Ovary (tissue), 3 donors: ENCODE results near the gene LENEP.

Experiments used
- EP300 ChIP-seq: sonication (generic); formaldehyde crosslinking; IDR thresholded peaks from one replicate; pipeline ENCODE4 v1.6.1; 2017; ENCODE audit warnings: antibody characterized with exemption
- POLR2A ChIP-seq: fragments of 450-650 bp; IDR thresholded peaks from one replicate; pipeline ENCODE4 v1.6.1; 2017; ENCODE audit warnings: antibody characterized with exemption, mild to moderate bottlenecking, moderate library complexity
- TF ChIP-seq, protein P1 (sequence below), 3 donors: fragments of 450-650 bp in 2 of 3; fragments of 200-600 bp in 1 of 3; IDR thresholded peaks; one replicate each; pipeline versions ENCODE4 v1.5.1 to v1.8.0; 2016 to 2022; ENCODE audit warnings: antibody characterized with exemption in 3 of 3, mild to moderate bottlenecking in 1 of 3
- donor health status: DM: no; HTN: no; CAD: no.

- TF ChIP-seq, protein P1, sequence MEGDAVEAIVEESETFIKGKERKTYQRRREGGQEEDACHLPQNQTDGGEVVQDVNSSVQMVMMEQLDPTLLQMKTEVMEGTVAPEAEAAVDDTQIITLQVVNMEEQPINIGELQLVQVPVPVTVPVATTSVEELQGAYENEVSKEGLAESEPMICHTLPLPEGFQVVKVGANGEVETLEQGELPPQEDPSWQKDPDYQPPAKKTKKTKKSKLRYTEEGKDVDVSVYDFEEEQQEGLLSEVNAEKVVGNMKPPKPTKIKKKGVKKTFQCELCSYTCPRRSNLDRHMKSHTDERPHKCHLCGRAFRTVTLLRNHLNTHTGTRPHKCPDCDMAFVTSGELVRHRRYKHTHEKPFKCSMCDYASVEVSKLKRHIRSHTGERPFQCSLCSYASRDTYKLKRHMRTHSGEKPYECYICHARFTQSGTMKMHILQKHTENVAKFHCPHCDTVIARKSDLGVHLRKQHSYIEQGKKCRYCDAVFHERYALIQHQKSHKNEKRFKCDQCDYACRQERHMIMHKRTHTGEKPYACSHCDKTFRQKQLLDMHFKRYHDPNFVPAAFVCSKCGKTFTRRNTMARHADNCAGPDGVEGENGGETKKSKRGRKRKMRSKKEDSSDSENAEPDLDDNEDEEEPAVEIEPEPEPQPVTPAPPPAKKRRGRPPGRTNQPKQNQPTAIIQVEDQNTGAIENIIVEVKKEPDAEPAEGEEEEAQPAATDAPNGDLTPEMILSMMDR (IDR thresholded peaks at IDR 0.05), result no peak
- TF ChIP-seq POLR2A (no peak), EP300 (no peak)
Measured at GRCh38 chr1:155016231-155016831, 22.9 kb downstream of the LENEP start.
